Esophagus squamous epithelium (tissue), 4 donors: Measurements from ENCODE around the gene TBCCD1.

Experiments
- CTCF ChIP-seq, 6 experiments: fragments of 450-650 bp in 4 of 6; fragments of 200-600 bp in 2 of 6; sonication (generic) in 2 of 6; IDR thresholded peaks; one replicate each; pipeline ENCODE4 v1.5.1; 2016 to 2019; ENCODE audit warnings: antibody characterized with exemption in 6 of 6, mild to moderate bottlenecking in 4 of 6, moderate library complexity in 4 of 6
- POLR2A ChIP-seq, 4 donors: fragments of 450-650 bp; IDR thresholded peaks; one replicate each; pipeline ENCODE4 v1.6.1; 2017; ENCODE audit warnings: antibody characterized with exemption in 4 of 4, mild to moderate bottlenecking in 4 of 4, moderate library complexity in 3 of 4

DNA sequence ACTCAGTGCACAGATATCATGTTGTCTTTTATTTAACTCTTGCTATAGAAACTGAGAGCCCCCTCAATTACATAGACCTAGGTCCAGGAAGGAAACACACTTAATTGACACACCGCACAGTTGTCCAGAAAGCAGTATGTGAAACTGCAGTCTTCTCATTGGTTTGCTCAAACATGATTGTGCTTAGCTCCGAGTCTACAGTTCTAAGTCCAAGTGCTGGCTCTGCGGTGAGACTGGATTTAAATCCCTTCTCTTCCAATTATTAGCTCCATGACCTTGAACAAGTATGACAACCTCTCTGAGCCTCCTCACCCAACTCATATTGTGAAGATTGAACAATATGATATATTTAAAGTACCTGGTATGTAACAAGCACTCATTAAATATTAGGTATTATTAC is 26.7 kb upstream of the TBCCD1 start:
- TF ChIP-seq CTCF (IDR thresholded peaks at IDR 0.05) (no peak), POLR2A (IDR thresholded peaks at IDR 0.05) (no peak)
